ENCODE results near the gene CCDC158. TPM values are rescaled to one million over a fixed set of nuclear protein-coding genes. Genes with fewer than 3 reads are reported as not detected.

CCDC158 gene
- total and polyA plus RNA-seq, 2 of the 4 experiments (the other 2 are of a cell fraction), result not detected

DNA sequence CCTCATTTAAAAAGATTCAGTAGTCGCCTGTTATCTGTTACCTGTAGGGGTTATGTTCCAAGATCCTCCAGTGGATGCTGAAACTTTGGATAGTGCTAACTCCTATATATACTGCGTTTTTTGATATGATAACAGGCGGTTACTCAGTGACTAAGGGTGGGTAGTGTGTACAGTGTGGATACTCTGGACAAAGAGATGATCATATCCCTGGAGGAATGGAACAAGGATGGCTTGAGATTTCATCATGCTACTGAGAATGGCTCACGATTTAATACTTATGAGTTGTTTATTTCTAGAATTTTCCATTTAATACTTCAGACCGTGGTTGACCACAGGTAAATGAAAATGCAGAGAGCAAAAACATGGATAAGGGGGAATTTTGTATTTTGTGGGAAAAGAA lies 147.9 kb downstream of the CCDC158 start:
- Histone ChIP-seq H4K91ac (ENCODE audit: insufficient read depth, low read depth, low read length) (no peak overlapping the region), H3K4me2 (ENCODE audit: low read depth, low read length) (no peak overlapping the region), H3K79me1 (ENCODE audit: low read depth in 1 of 2, low read length in 2 of 2) (no peaks in the 10 kb centered on the region), H2AK9ac (replicated peaks; ENCODE audit: low read depth, low read length, poor library complexity) (no peak overlapping the region), H3K27me3 (ENCODE audit: control insufficient read depth, insufficient read depth, low read length) (peaks cover 42% of the 10 kb centered on the region), H2BK15ac (ENCODE audit: low read depth, low read length) (no peak overlapping the region), H3K56ac (ENCODE audit: extremely low read depth, insufficient read depth, low read length) (no peak overlapping the region), H4K20me1 (ENCODE audit: insufficient read depth, low read length) (no peaks in the 10 kb centered on the region), H2AK5ac (ENCODE audit: low read depth, low read length) (no peak overlapping the region), H2AFZ (replicated peaks; ENCODE audit: low read length, poor library complexity) (no peak overlapping the region), H3K9me1 (ENCODE audit: insufficient read depth, low read length) (no peaks in the 10 kb centered on the region), H4K8ac (ENCODE audit: low read depth in 2 of 2, low read length in 2 of 2) (no peak overlapping the region), H3K4ac (ENCODE audit: low read depth, low read length) (no peak overlapping the region), H3K4me3 (ENCODE audit: insufficient read depth, low read depth, low read length) (no peak overlapping the region), H3K27ac (ENCODE audit: insufficient read depth, low read length) (no peak overlapping the region), H3K23ac (ENCODE audit: low read depth, low read length) (no peak overlapping the region), H3K9ac (ENCODE audit: low read depth, low read length) (no peak overlapping the region), H3K4me1 (ENCODE audit: control insufficient read depth, insufficient read depth, low read length) (no peaks in the 10 kb centered on the region), H3K36me3 (ENCODE audit: control insufficient read depth, insufficient read depth, low read length) (no peaks in the 10 kb centered on the region), H2BK120ac (ENCODE audit: low read depth, low read length) (no peak overlapping the region), H2BK5ac (ENCODE audit: low read depth, low read length, poor library complexity, severe bottlenecking) (no peak overlapping the region), H3K9me3 (ENCODE audit: control insufficient read depth, insufficient read depth, low read length) (no peaks in the 10 kb centered on the region), H3K14ac (replicated peaks; ENCODE audit: low read depth, low read length) (no peak overlapping the region), H2BK20ac (ENCODE audit: low read depth, low read length) (no peak overlapping the region), H4K5ac (ENCODE audit: low read depth, low read length) (no peak overlapping the region), H3K18ac (ENCODE audit: low read depth, low read length) (no peak overlapping the region)
- intact Hi-C loops (cut with micrococcal nuclease), result no loop called here
- no peak for ATAC-seq (ENCODE audit: low read depth)
- TF ChIP-seq NFE2L2 (IDR thresholded peaks at IDR 0.05; ENCODE audit: low read depth, low read length) (no peak), SMC3 (IDR thresholded peaks at IDR 0.05; ENCODE audit: low read depth, low read length) (no peak), ELK1 (IDR thresholded peaks at IDR 0.05; ENCODE audit: borderline replicate concordance, low read depth, low read length) (no peak), CEBPB (IDR thresholded peaks at IDR 0.05; ENCODE audit: low read depth, low read length) (no peak), FOS (IDR thresholded peaks at IDR 0.05; ENCODE audit: low read depth, low read length) (no peak), MXI1 (IDR thresholded peaks at IDR 0.05; ENCODE audit: borderline replicate concordance, low read depth, low read length) (no peak), POLR2A (IDR thresholded peaks at IDR 0.05; ENCODE audit: low read depth, low read length) (no peak), MAZ (IDR thresholded peaks at IDR 0.05; ENCODE audit: borderline replicate concordance, low read depth, low read length) (no peak), MAFK (IDR thresholded peaks at IDR 0.05; ENCODE audit: low read depth, low read length) (no peak), RFX5 (IDR thresholded peaks at IDR 0.05; ENCODE audit: low read depth, low read length) (no peak), RAD21 (IDR thresholded peaks at IDR 0.05; ENCODE audit: low read length) (no peak), RCOR1 (IDR thresholded peaks at IDR 0.05; ENCODE audit: insufficient replicate concordance, low read length) (no peak), BHLHE40 (IDR thresholded peaks at IDR 0.05; ENCODE audit: low read depth, low read length) (no peak), CHD1 (IDR thresholded peaks at IDR 0.05; ENCODE audit: low read depth, low read length) (no peak), USF2 (IDR thresholded peaks at IDR 0.05; ENCODE audit: low read depth, low read length) (no peak)
- TF ChIP-seq, protein P1, sequence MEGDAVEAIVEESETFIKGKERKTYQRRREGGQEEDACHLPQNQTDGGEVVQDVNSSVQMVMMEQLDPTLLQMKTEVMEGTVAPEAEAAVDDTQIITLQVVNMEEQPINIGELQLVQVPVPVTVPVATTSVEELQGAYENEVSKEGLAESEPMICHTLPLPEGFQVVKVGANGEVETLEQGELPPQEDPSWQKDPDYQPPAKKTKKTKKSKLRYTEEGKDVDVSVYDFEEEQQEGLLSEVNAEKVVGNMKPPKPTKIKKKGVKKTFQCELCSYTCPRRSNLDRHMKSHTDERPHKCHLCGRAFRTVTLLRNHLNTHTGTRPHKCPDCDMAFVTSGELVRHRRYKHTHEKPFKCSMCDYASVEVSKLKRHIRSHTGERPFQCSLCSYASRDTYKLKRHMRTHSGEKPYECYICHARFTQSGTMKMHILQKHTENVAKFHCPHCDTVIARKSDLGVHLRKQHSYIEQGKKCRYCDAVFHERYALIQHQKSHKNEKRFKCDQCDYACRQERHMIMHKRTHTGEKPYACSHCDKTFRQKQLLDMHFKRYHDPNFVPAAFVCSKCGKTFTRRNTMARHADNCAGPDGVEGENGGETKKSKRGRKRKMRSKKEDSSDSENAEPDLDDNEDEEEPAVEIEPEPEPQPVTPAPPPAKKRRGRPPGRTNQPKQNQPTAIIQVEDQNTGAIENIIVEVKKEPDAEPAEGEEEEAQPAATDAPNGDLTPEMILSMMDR (conservative IDR thresholded peaks at IDR 0.05; ENCODE audit: low read depth, low read length), result no peak
- BruUV-seq (replicated peaks), result no TSS peak
- no peak for DNase-seq
- in situ Hi-C loops (cut with MboI; ENCODE audit: low sequenced_read_pairs), result no loop called here
- CTCF ChIA-PET, result no interaction called here
- WGBS, 2 experiments (ENCODE audit: extremely low coverage in 2 of 2, insufficient read length in 1 of 2), result no CpG with 5 or more reads among the region's 5 CpGs
- dilution Hi-C loops (cut with HindIII; ENCODE audit: low sequenced_read_pairs, unreplicated experiment), result no loop called here
- POLR2A ChIA-PET (ENCODE audit: unreplicated experiment), result no interaction called here
